Measurements from ENCODE around the gene MOSMO. TPM values are rescaled to one million over a fixed set of nuclear protein-coding genes. Genes with fewer than 3 reads are reported as not detected.
"Not testable (repeated sequence)": the region's sequence is repeated elsewhere in the genome, so short reads cannot be mapped to it uniquely, and the experiment has no call there.

The MOSMO gene
- total and polyA plus RNA-seq, 7 donors: 2.8 to 27.1 (median 19.3) TPM

DNA sequence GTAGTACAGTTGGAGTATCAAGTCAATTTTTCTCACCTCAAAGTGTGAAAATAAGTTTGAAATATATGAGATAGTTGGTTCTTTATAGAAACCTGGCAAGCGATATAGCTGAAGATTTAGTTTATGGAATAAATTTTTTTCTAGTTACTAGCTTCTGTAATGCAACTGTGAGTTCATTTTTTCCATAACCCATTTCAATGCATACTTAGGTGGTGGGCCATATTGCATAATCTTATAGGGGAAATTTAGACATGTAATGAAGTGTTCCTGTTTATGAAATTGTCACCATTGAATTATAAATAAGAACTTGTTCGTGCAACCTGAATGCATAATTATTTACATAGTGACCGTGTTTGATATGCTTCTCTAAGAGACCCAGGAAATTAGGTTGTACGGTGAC, 9.0 kb downstream of the MOSMO start:
- Histone ChIP-seq H3K27me3 (no peaks in the 10 kb centered on the region), H3K9me3 (no peaks in the 10 kb centered on the region), H3K36me3 (no peaks in the 10 kb centered on the region), H3K4me1 (peaks cover 0 to 29% (median 17%) of the 10 kb centered on the region in 4 donors), H3K27ac (no peak overlapping the region), H3K4me3 (no peak overlapping the region)
- 39 to 64% methylated on average over 4 of the region's 4 CpGs for WGBS, 2 donors
- intact Hi-C loops (cut with DNase I): no loop called here
- no peak for DNase-seq
- TF ChIP-seq EP300 (IDR thresholded peaks at IDR 0.05) (no peak), CTCF (IDR thresholded peaks at IDR 0.05) (no peak), POLR2A (IDR thresholded peaks at IDR 0.05) (no peak), POLR2AphosphoS5 (IDR thresholded peaks at IDR 0.05) (no peak)

- 92 to 98% methylated on average over 1 of the region's 1 CpG for WGBS, 2 donors
Observed at GRCh38 chr16:22018559-22018958, 10.6 kb downstream of the MOSMO start.

DNA sequence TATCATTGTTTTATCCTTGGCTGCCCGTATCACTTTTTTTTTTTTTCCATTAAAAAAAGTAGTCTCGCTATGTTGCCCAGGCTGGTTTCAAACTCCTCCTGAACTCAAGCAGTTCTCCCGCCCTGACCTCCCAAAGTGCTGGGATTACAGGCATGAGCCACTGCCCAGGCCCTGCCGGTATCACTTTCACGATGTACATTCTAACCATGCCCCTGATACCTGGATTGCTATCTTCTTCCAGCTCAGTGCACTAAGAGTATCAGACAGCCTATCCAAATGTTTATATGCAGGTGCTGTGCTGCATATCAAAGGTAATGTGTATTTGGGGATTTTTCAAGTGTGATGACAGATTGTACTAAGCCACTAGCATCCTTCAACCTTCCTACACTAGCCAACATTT, 14.2 kb downstream of the MOSMO start:
- Histone ChIP-seq H3K4me3 (no peak overlapping the region), H3K4me1 (peaks cover 0 to 35% (median 27%) of the 10 kb centered on the region in 4 donors), H3K9me3 (no peaks in the 10 kb centered on the region), H3K27me3 (no peaks in the 10 kb centered on the region), H3K36me3 (no peaks in the 10 kb centered on the region), H3K27ac (no peak overlapping the region)
- 91 to 92% methylated on average over 5 of the region's 5 CpGs for WGBS, 2 donors
- intact Hi-C loops (cut with DNase I): no loop called here
- TF ChIP-seq CTCF (IDR thresholded peaks at IDR 0.05) (no peak), POLR2AphosphoS5 (IDR thresholded peaks at IDR 0.05) (no peak), POLR2A (IDR thresholded peaks at IDR 0.05) (no peak), EP300 (IDR thresholded peaks at IDR 0.05) (no peak)
- no peak for DNase-seq

More at GRCh38 chr16:22018559-22018958, 10.6 kb downstream of the MOSMO start:
- no peaks in the 10 kb centered on the region for H3K9me3 ChIP-seq
- no peak overlapping the region for H3K4me3 ChIP-seq
- H3K4me1 ChIP-seq: peaks cover 0 to 29% (median 17%) of the 10 kb centered on the region in 4 donors
- TF ChIP-seq CTCF (IDR thresholded peaks at IDR 0.05) (no peak), POLR2AphosphoS5 (IDR thresholded peaks at IDR 0.05) (no peak), EP300 (IDR thresholded peaks at IDR 0.05) (no peak), POLR2A (IDR thresholded peaks at IDR 0.05) (no peak)
- intact Hi-C loops (cut with DNase I): no loop called here
- DNase-seq: no peak
- no peak overlapping the region for H3K27ac ChIP-seq
- H3K36me3 ChIP-seq: no peaks in the 10 kb centered on the region
- no peaks in the 10 kb centered on the region for H3K27me3 ChIP-seq

- intact Hi-C loops (cut with DNase I): no loop called here
- peaks cover 0 to 34% (median 24%) of the 10 kb centered on the region in 4 donors for H3K4me1 ChIP-seq
Observed at GRCh38 chr16:22023505-22023904, 15.6 kb downstream of the MOSMO start.

GRCh38 chr16:22024785-22025184, 16.9 kb downstream of the MOSMO start:
- DNase-seq; H3K9me3 ChIP-seq; H3K4me3 ChIP-seq; H3K27ac ChIP-seq; H3K36me3 ChIP-seq; intact Hi-C loops (cut with DNase I); H3K27me3 ChIP-seq: not testable (repeated sequence)
- WGBS, 2 donors: 94 to 97% methylated on average over 4 of the region's 4 CpGs
- H3K4me1 ChIP-seq: peaks cover 0 to 34% (median 25%) of the 10 kb centered on the region in 4 donors

More at GRCh38 chr16:22023505-22023904, 15.6 kb downstream of the MOSMO start:
- WGBS, 2 donors: 95 to 97% methylated on average over 1 of the region's 1 CpG
- Histone ChIP-seq H3K27ac (no peak overlapping the region), H3K4me3 (no peak overlapping the region), H3K9me3 (no peaks in the 10 kb centered on the region), H3K27me3 (no peaks in the 10 kb centered on the region), H3K36me3 (no peaks in the 10 kb centered on the region)
- no peak for DNase-seq
- TF ChIP-seq POLR2A (IDR thresholded peaks at IDR 0.05) (no peak), EP300 (IDR thresholded peaks at IDR 0.05) (no peak), POLR2AphosphoS5 (IDR thresholded peaks at IDR 0.05) (no peak), CTCF (IDR thresholded peaks at IDR 0.05) (no peak)
